Fibroblast of lung (primary cell): ENCODE results near the gene TRAK1. TPM values are rescaled to one million over a fixed set of nuclear protein-coding genes. Genes with fewer than 3 reads are reported as not detected.

ENCODE experiments used
- DNase-seq, 2 donors: peaks; one replicate each; pipeline versions ENCODE4 v3.0.0 to v3.0.0-alpha.2; 2010; ENCODE audit warnings: low read depth in 2 of 2
- H2AFZ ChIP-seq: 2 replicates; pipeline ENCODE4 v1.5.1; 2012; ENCODE audit warnings: low read length, control low read depth, inconsistent platforms
- H3K27ac ChIP-seq: 2 replicates; pipeline ENCODE4 v1.5.1; 2011; ENCODE audit warnings: low read length, control low read depth; ENCODE audit not compliant: insufficient read depth
- H3K27me3 ChIP-seq: 2 replicates; pipeline ENCODE4 v1.5.1; 2011; ENCODE audit warnings: mild to moderate bottlenecking, low read length; ENCODE audit not compliant: control insufficient read depth, insufficient read depth
- H3K36me3 ChIP-seq: 2 replicates; pipeline ENCODE4 v1.5.1; 2011; ENCODE audit warnings: low read length; ENCODE audit not compliant: control insufficient read depth, insufficient read depth
- H3K4me1 ChIP-seq: 2 replicates; pipeline ENCODE4 v1.5.1; 2011; ENCODE audit warnings: low read length; ENCODE audit not compliant: control insufficient read depth, insufficient read depth; ENCODE audit errors: extremely low read depth
- H3K4me2 ChIP-seq: 2 replicates; pipeline ENCODE4 v1.5.1; 2011; ENCODE audit warnings: low read length, control low read depth; ENCODE audit not compliant: insufficient read depth; ENCODE audit errors: extremely low read depth
- H3K4me3 ChIP-seq, 4 experiments: fragments of 200-600 bp in 1 of 4; sonication (generic) in 1 of 4; replicated peaks in 1 of 4; 2 replicates each; pipeline ENCODE4 v1.5.1; 2011 to 2016; ENCODE audit warnings: low read length in 4 of 4, low read depth in 3 of 4, mild to moderate bottlenecking in 3 of 4, control low read depth in 2 of 4, inconsistent platforms in 1 of 4, mixed read lengths in 1 of 4; ENCODE audit not compliant: insufficient read depth in 1 of 4; ENCODE audit errors: control extremely low read depth in 1 of 4
- H3K79me2 ChIP-seq: 2 replicates; pipeline ENCODE4 v1.5.1; 2012; ENCODE audit warnings: mild to moderate bottlenecking, low read length, inconsistent platforms; ENCODE audit not compliant: control insufficient read depth, insufficient read depth
- H3K9ac ChIP-seq: 2 replicates; pipeline ENCODE4 v1.5.1; 2011; ENCODE audit warnings: mild to moderate bottlenecking, low read length, control low read depth; ENCODE audit not compliant: insufficient read depth
- H3K9me3 ChIP-seq: 2 replicates; pipeline ENCODE4 v1.5.1; 2012; ENCODE audit warnings: low read depth, low read length; ENCODE audit not compliant: control insufficient read depth, insufficient read depth
- H4K20me1 ChIP-seq: 2 replicates; pipeline ENCODE4 v1.5.1; 2011; ENCODE audit warnings: low read length; ENCODE audit not compliant: control insufficient read depth, insufficient read depth; ENCODE audit errors: extremely low read depth
- EZH2 ChIP-seq: IDR thresholded peaks from 2 replicates; pipeline ENCODE4 v1.5.1; 2012; ENCODE audit warnings: low read length, control low read depth, mild to moderate bottlenecking; ENCODE audit errors: missing control alignments
- polyA plus RNA-seq, 2 donors: library from polyadenylated mRNA; depleted of rRNA in 1 of 2; stranded (reverse) in 1 of 2; unstranded in 1 of 2; fragments of >200 nt; gene quantifications; 2 replicates each; pipeline ENCODE4 v1.2.1, GENCODE V29; 2011 to 2012; ENCODE audit warnings: missing spikeins in 1 of 2
- total RNA-seq: library from RNA; depleted of rRNA; stranded (reverse); fragments of >200 nt; gene quantifications from 2 replicates; pipeline ENCODE4 v1.2.1, GENCODE V29; 2014
- TF ChIP-seq, protein P1 (sequence below), 2 donors: IDR thresholded peaks in 1 of 2; conservative IDR thresholded peaks in 1 of 2; 1 replicate in 1 of 2; 2 replicates in 1 of 2; pipeline ENCODE4 v1.5.1; 2011 to 2012; ENCODE audit warnings: low read length in 2 of 2, control low read depth in 1 of 2, inconsistent platforms in 1 of 2, low read depth in 1 of 2, mild to moderate bottlenecking in 1 of 2

TRAK1 gene
- total and polyA plus RNA-seq, 2 donors (not counting 1 experiment from before 2014, with no cell fraction given): 37.8 to 44.0 TPM

- Histone ChIP-seq H3K4me3 (no peak overlapping the region), H3K79me2 (no peaks in the 10 kb centered on the region), H4K20me1 (no peaks in the 10 kb centered on the region), H3K4me2 (no peak overlapping the region), H3K9ac (no peak overlapping the region), H3K4me1 (no peaks in the 10 kb centered on the region), H3K36me3 (peaks cover 22% of the 10 kb centered on the region), H2AFZ (no peak overlapping the region), H3K27me3 (no peaks in the 10 kb centered on the region), H3K27ac (no peak overlapping the region), H3K9me3 (no peaks in the 10 kb centered on the region)
- DNase-seq: no peak
- TF ChIP-seq EZH2: no peak
- TF ChIP-seq, protein P1, sequence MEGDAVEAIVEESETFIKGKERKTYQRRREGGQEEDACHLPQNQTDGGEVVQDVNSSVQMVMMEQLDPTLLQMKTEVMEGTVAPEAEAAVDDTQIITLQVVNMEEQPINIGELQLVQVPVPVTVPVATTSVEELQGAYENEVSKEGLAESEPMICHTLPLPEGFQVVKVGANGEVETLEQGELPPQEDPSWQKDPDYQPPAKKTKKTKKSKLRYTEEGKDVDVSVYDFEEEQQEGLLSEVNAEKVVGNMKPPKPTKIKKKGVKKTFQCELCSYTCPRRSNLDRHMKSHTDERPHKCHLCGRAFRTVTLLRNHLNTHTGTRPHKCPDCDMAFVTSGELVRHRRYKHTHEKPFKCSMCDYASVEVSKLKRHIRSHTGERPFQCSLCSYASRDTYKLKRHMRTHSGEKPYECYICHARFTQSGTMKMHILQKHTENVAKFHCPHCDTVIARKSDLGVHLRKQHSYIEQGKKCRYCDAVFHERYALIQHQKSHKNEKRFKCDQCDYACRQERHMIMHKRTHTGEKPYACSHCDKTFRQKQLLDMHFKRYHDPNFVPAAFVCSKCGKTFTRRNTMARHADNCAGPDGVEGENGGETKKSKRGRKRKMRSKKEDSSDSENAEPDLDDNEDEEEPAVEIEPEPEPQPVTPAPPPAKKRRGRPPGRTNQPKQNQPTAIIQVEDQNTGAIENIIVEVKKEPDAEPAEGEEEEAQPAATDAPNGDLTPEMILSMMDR (conservative IDR thresholded peaks at IDR 0.05 in 1 of 2, IDR thresholded peaks at IDR 0.05 in 1 of 2; ENCODE audit: low read depth in 1 of 2, low read length in 2 of 2): no peak
Measured at GRCh38 chr3:42198709-42199108, 107.6 kb downstream of the TRAK1 start.

- Histone ChIP-seq H3K4me3 (no peak overlapping the region), H3K9ac (no peak overlapping the region), H3K4me1 (no peaks in the 10 kb centered on the region), H3K27ac (no peak overlapping the region), H4K20me1 (no peaks in the 10 kb centered on the region), H2AFZ (no peak overlapping the region), H3K4me2 (no peak overlapping the region), H3K27me3 (no peaks in the 10 kb centered on the region), H3K9me3 (no peaks in the 10 kb centered on the region), H3K36me3 (peaks cover 16% of the 10 kb centered on the region), H3K79me2 (no peaks in the 10 kb centered on the region)
- TF ChIP-seq, protein P1 (conservative IDR thresholded peaks at IDR 0.05 in 1 of 2, IDR thresholded peaks at IDR 0.05 in 1 of 2; ENCODE audit: low read depth in 1 of 2, low read length in 2 of 2): no peak
- no peak for TF ChIP-seq EZH2
- DNase-seq: no peak
Measured at GRCh38 chr3:42202217-42202865, 111.2 kb downstream of the TRAK1 start.

DNA sequence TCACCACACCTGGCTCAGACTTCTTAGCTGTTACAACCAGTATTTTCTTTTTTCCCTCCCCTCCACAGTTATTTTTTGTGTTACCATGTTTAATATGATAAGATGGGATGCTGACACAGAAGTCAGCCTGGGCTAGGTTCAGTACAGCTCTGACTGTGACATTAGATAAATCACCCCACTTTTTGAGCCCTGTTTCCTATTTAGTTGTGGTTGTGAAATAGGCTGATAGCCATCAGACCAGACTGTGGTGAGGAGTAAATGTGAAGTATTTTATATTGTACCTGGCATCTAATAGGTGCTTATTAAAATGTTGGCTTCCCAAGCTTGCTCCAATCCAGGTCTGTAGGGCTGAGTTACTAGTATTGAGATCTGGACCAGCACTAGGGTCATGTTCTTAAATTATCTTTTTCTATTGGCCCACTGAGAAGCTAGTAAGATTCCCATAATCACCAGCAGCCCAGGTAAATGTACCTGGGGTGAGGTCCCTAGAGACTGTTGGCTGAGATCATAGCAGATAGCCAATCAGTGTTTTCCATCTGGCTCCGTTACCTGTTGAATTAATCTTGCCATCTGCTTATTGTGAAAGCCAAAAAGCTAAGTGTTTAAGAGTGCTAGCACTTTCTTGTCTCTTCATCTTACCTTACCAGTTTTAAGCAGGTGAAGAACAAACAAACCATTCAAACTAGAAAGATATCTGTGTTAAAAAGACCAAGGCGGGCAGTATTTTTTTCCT lies 113.9 kb downstream of the TRAK1 start:
- TF ChIP-seq EZH2: no peak
- TF ChIP-seq, protein P1 (conservative IDR thresholded peaks at IDR 0.05 in 1 of 2, IDR thresholded peaks at IDR 0.05 in 1 of 2; ENCODE audit: low read depth in 1 of 2, low read length in 2 of 2): no peak
- Histone ChIP-seq H3K36me3 (peaks cover 12% of the 10 kb centered on the region), H3K27ac (no peak overlapping the region)

More for the DNA sequence above, 113.9 kb downstream of the TRAK1 start:
- Histone ChIP-seq H3K27me3 (no peaks in the 10 kb centered on the region), H3K4me3 (no peak overlapping the region), H3K9me3 (no peaks in the 10 kb centered on the region), H3K4me2 (no peak overlapping the region), H3K4me1 (no peaks in the 10 kb centered on the region), H4K20me1 (no peaks in the 10 kb centered on the region), H3K9ac (no peak overlapping the region), H2AFZ (no peak overlapping the region), H3K79me2 (no peaks in the 10 kb centered on the region)
- DNase-seq: no peak
